Nephron progenitor cell (in vitro differentiated cells): ENCODE results near the gene ABCC5.

Experiments used
- DNase-seq: peaks from one replicate; pipeline ENCODE4 v3.0.0; 2021
- H3K27ac Mint-ChIP-seq: 2 replicates; pipeline ENCODE4 v1.8.0; 2021; ENCODE audit warnings: mild to moderate bottlenecking, moderate library complexity, mixed read lengths
- H3K27me3 Mint-ChIP-seq: 2 replicates; pipeline ENCODE4 v1.8.0; 2021; ENCODE audit warnings: mild to moderate bottlenecking, low read depth, mixed read lengths; ENCODE audit not compliant: poor library complexity
- H3K36me3 Mint-ChIP-seq: 2 replicates; pipeline ENCODE4 v1.8.0; 2021; ENCODE audit warnings: low read depth, mixed read lengths
- H3K4me1 Mint-ChIP-seq: 2 replicates; pipeline ENCODE4 v1.8.0; 2021; ENCODE audit warnings: mixed read lengths
- H3K4me3 Mint-ChIP-seq: 2 replicates; pipeline ENCODE4 v1.8.0; 2021; ENCODE audit warnings: mild to moderate bottlenecking, moderate library complexity, mixed read lengths
- H3K9me3 Mint-ChIP-seq: 2 replicates; pipeline ENCODE4 v1.8.0; 2021; ENCODE audit warnings: mild to moderate bottlenecking, moderate library complexity, mixed read lengths
- CTCF ChIP-seq: fragments of 200-600 bp; sonication (generic); IDR thresholded peaks from 2 replicates; pipeline ENCODE4 v1.5.0; 2021; ENCODE audit warnings: antibody characterized with exemption

ABCC5 gene

DNA sequence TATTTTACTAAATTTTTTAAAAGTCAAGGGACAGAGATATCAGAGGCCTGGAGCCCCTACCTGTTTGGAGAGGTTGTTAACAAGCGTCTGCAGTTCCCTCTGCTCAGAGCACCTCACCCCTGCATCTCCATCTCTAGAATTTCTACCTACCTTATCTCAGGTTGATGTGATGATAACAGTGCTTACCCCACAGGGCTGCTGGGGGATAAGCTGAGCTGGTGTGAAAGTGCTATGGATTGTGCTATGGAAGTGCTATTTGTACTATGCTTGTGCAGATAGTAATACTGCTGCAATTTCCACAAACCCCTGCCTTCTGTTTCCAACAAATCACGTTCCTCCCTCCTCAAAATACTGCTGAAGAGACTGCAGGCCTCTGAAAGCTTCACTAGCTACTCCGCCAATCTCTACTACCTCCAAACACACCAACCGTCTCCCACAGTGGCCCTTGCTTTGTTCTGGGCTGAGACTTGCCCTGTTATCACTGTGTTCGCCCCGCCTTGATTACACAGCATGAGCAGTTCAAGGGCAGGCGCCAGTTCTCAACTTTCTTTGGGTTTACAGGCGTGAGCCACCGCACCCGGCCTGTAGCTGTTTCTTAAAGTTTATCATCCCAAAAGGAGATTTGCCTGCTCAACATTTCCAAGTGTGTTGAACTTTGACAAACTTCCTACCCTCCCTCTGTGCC lies 104.6 kb downstream of the ABCC5 start:
- H3K27ac Mint-ChIP-seq = no peak overlapping the region
- H3K27me3 Mint-ChIP-seq = peaks cover 9% of the 10 kb centered on the region
- H3K4me1 Mint-ChIP-seq = no peaks in the 10 kb centered on the region
- no peaks in the 10 kb centered on the region for H3K36me3 Mint-ChIP-seq
- no peak overlapping the region for H3K4me3 Mint-ChIP-seq
- H3K9me3 Mint-ChIP-seq = no peaks in the 10 kb centered on the region
- TF ChIP-seq CTCF = no peak
- no peak for DNase-seq

GRCh38 chr3:183911763-183912506 lies 105.7 kb downstream of the ABCC5 start:
- Mint-ChIP-seq H3K4me3 (no peak overlapping the region), H3K27ac (no peak overlapping the region), H3K9me3 (no peaks in the 10 kb centered on the region), H3K4me1 (no peaks in the 10 kb centered on the region), H3K27me3 (peaks cover 13% of the 10 kb centered on the region), H3K36me3 (no peaks in the 10 kb centered on the region)
- TF ChIP-seq CTCF = no peak
- no peak for DNase-seq

DNA sequence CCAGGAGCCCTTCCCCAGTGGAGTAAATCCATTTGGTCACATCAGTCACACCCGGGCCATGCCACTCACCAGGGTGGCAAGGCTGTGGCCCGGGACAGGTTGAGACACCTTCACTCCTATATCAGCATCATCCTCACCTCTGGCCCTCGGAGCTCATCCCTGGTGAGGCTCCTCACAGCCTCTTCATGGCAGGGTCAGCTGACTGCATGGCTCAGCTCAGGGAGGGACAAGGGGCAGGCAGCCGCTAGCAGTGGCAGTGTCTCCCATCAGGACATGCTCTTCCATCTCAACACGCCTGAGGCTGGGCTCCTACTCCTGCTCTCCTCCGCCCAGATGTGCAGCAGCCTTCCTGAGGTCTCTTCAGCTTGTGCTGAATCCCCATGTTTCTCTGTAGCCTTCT lies 106.6 kb downstream of the ABCC5 start:
- no peak for TF ChIP-seq CTCF
- H3K27ac Mint-ChIP-seq = no peak overlapping the region
- peaks cover 18% of the 10 kb centered on the region for H3K27me3 Mint-ChIP-seq
- H3K36me3 Mint-ChIP-seq = no peaks in the 10 kb centered on the region
- H3K9me3 Mint-ChIP-seq = no peaks in the 10 kb centered on the region
- no peaks in the 10 kb centered on the region for H3K4me1 Mint-ChIP-seq
- no peak overlapping the region for H3K4me3 Mint-ChIP-seq
- DNase-seq = no peak

DNA sequence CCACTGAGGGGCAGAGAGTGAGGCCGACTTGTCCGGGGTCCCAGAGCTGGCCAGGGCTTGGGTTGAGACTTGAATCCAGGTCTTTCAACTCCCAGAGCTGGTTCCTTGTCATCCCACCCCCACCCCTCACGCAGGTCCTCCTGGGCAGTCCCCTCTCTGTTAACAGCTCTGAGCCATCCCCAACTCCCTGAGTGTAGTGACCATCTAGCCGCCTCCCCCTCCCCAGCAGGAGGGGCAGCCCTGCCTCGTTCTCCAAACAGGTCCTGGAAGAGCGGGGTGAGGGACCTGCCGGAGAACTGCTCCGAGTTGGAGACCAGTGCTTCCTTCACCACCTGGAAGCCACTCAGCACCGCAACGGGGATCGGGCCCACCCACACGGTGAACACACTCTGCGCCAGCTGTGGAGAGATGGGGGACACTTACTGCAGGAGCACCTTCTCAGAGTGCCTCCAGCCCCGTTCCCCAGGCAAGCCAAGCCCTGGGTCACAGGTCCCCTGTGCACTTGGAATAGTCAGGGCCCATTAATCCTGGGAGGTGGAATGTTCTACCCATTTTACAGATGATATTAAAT lies 108.6 kb downstream of the ABCC5 start:
- no peak for DNase-seq
- H3K27me3 Mint-ChIP-seq = peaks cover 24% of the 10 kb centered on the region
- TF ChIP-seq CTCF = no peak
- H3K36me3 Mint-ChIP-seq = no peaks in the 10 kb centered on the region
- H3K27ac Mint-ChIP-seq = no peak overlapping the region
- no peaks in the 10 kb centered on the region for H3K4me1 Mint-ChIP-seq
- H3K4me3 Mint-ChIP-seq = no peak overlapping the region
- H3K9me3 Mint-ChIP-seq = no peaks in the 10 kb centered on the region

DNA sequence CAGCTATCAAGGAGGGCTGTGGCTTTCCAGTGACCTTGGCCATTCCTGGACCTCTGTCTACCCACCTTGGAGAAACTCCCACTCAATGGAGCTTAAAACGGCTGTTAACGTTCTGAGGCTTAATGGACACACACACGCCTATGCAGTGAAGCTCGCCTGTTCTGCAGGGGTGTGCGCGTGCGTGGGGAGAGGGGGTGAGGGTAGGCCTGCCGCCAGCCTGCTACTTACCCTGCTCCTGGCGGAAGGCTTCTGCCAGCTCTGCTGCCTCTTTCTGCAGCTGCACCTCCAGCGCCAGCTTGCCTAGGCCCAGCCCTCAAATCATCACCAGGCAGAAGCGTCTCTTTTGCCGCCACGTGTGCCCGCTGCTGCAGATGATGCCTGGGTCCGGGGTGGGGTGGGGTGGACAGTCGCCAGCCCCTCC lies 109.8 kb downstream of the ABCC5 start:
- TF ChIP-seq CTCF = no peak
- peaks cover 27% of the 10 kb centered on the region for H3K27me3 Mint-ChIP-seq
- DNase-seq = no peak
- H3K9me3 Mint-ChIP-seq = no peaks in the 10 kb centered on the region
- no peak overlapping the region for H3K4me3 Mint-ChIP-seq
- H3K36me3 Mint-ChIP-seq = no peaks in the 10 kb centered on the region
- H3K27ac Mint-ChIP-seq = no peak overlapping the region
- H3K4me1 Mint-ChIP-seq = no peaks in the 10 kb centered on the region
